GM23338 (cell line): ENCODE data around the gene CCL20. TPM values are rescaled to one million over a fixed set of nuclear protein-coding genes. Genes with fewer than 3 reads are reported as not detected.
A peak's percentile ranks its signal among the peaks of the same experiment; 100 is the strongest.

Experiments used
- ATAC-seq: fragments of 200-7000 bp; cut with Tn5 transposase; 3 replicates; pipeline ENCODE4 v1.9.1; 2020
- DNase-seq: peaks from one replicate; pipeline ENCODE4 v3.0.0-alpha.2; 2015; ENCODE audit warnings: low spot score
- H2AFZ ChIP-seq: fragments of 200-600 bp; sonication (generic); 2 replicates; pipeline ENCODE4 v1.8.0; 2016; ENCODE audit warnings: antibody characterized with exemption, mild to moderate bottlenecking, moderate library complexity
- H3F3A ChIP-seq: fragments of 200-600 bp; sonication (generic); replicated peaks from 2 replicates; pipeline ENCODE4 v1.8.0; 2017; ENCODE audit warnings: antibody characterized with exemption, mixed run types, low read depth
- H3K27ac ChIP-seq: fragments of 200-600 bp; sonication (generic); 2 replicates; pipeline ENCODE4 v1.6.1; 2016; ENCODE audit warnings: low read depth
- H3K27me3 ChIP-seq: fragments of 200-600 bp; sonication (generic); 2 replicates; pipeline ENCODE4 v1.8.0; 2016; ENCODE audit warnings: mild to moderate bottlenecking, mixed run types, moderate library complexity; ENCODE audit not compliant: insufficient read depth
- H3K36me3 ChIP-seq: fragments of 200-600 bp; sonication (generic); 2 replicates; pipeline ENCODE4 v1.8.0; 2016; ENCODE audit warnings: mild to moderate bottlenecking; ENCODE audit not compliant: insufficient read depth
- H3K4me1 ChIP-seq: fragments of 200-600 bp; sonication (generic); 2 replicates; pipeline ENCODE4 v1.8.0; 2016; ENCODE audit warnings: mild to moderate bottlenecking, moderate library complexity; ENCODE audit not compliant: insufficient read depth
- H3K4me2 ChIP-seq: fragments of 200-600 bp; sonication (generic); 2 replicates; pipeline ENCODE4 v1.7.1; 2017; ENCODE audit warnings: mixed run types
- H3K4me3 ChIP-seq: fragments of 200-600 bp; sonication (generic); 2 replicates; pipeline ENCODE4 v1.6.1; 2016; ENCODE audit warnings: mixed run types
- H3K79me2 ChIP-seq: fragments of 200-600 bp; sonication (generic); replicated peaks from 2 replicates; pipeline ENCODE4 v1.8.0; 2017; ENCODE audit warnings: mild to moderate bottlenecking; ENCODE audit not compliant: insufficient read depth
- H3K9me2 ChIP-seq: fragments of 200-600 bp; sonication (generic); 2 replicates; pipeline ENCODE4 v1.8.0; 2017; ENCODE audit not compliant: insufficient read depth
- H4K20me1 ChIP-seq: fragments of 200-600 bp; sonication (generic); replicated peaks from 2 replicates; pipeline ENCODE4 v1.8.0; 2017; ENCODE audit warnings: mild to moderate bottlenecking; ENCODE audit not compliant: insufficient read depth
- H3K27ac Mint-ChIP-seq: 2 replicates; pipeline ENCODE4 v1.8.0; 2020; ENCODE audit warnings: inconsistent platforms, mild to moderate bottlenecking, moderate library complexity, mixed read lengths
- H3K27me3 Mint-ChIP-seq: 3 replicates; pipeline ENCODE4 v1.8.0; 2022; ENCODE audit warnings: low read depth, mild to moderate bottlenecking, moderate library complexity, mixed read lengths, inconsistent platforms; ENCODE audit not compliant: insufficient read depth, poor library complexity
- H3K36me3 Mint-ChIP-seq: 3 replicates; pipeline ENCODE4 v1.8.0; 2021; ENCODE audit warnings: low read depth, mild to moderate bottlenecking, inconsistent platforms, moderate library complexity, mixed read lengths
- H3K4me1 Mint-ChIP-seq: 3 replicates; pipeline ENCODE4 v1.8.0; 2020; ENCODE audit warnings: mild to moderate bottlenecking, inconsistent platforms, mixed read lengths
- H3K4me3 Mint-ChIP-seq: 3 replicates; pipeline ENCODE4 v1.8.0; 2021; ENCODE audit warnings: moderate library complexity, mild to moderate bottlenecking, inconsistent platforms, mixed read lengths
- H3K9me3 Mint-ChIP-seq: 3 replicates; pipeline ENCODE4 v1.8.0; 2020; ENCODE audit warnings: moderate library complexity, mild to moderate bottlenecking, inconsistent platforms, mixed read lengths
- CREB1 ChIP-seq: fragments of 250-450 bp; sonication (Bioruptor Pico); IDR thresholded peaks from 2 replicates; pipeline ENCODE4 v1.5.0; 2020; ENCODE audit warnings: low read depth, mild to moderate bottlenecking, moderate library complexity
- CTCF ChIP-seq, 2 experiments: fragments of 200-600 bp in 1 of 2; sonication (generic) in 1 of 2; conservative IDR thresholded peaks; 2 replicates each; pipeline versions ENCODE4 v1.5.1 to v1.6.1; 2016 to 2017; ENCODE audit warnings: antibody characterized with exemption in 2 of 2, low read depth in 2 of 2, mild to moderate bottlenecking in 2 of 2, moderate library complexity in 1 of 2
- EZH2 ChIP-seq: fragments of 200-600 bp; sonication (generic); IDR thresholded peaks from one replicate; pipeline ENCODE4 v1.8.0; 2017; ENCODE audit warnings: antibody characterized with exemption, mild to moderate bottlenecking, low read depth; ENCODE audit not compliant: unreplicated experiment
- EZH2phosphoT487 ChIP-seq: fragments of 200-600 bp; sonication (generic); IDR thresholded peaks from one replicate; pipeline ENCODE4 v1.8.1; 2018; ENCODE audit warnings: antibody characterized with exemption; ENCODE audit not compliant: unreplicated experiment
- JUNB ChIP-seq: IDR thresholded peaks from one replicate; pipeline ENCODE4 v1.6.1; 2016; ENCODE audit warnings: antibody characterized with exemption; ENCODE audit not compliant: unreplicated experiment
- NANOG ChIP-seq: IDR thresholded peaks from 2 replicates; pipeline ENCODE4 v1.6.1; 2016; ENCODE audit warnings: antibody characterized with exemption, borderline replicate concordance
- REST ChIP-seq: IDR thresholded peaks from one replicate; pipeline ENCODE4 v1.6.1; 2018; ENCODE audit warnings: antibody characterized with exemption; ENCODE audit not compliant: unreplicated experiment
- STAT1 ChIP-seq: IDR thresholded peaks from one replicate; pipeline ENCODE4 v1.6.1; 2016; ENCODE audit warnings: antibody characterized with exemption; ENCODE audit not compliant: unreplicated experiment
- ZNF114 ChIP-seq: fragments of 250-450 bp; sonication (Bioruptor Pico); IDR thresholded peaks from 2 replicates; pipeline ENCODE4 v1.5.0; 2020; ENCODE audit warnings: mild to moderate bottlenecking, moderate library complexity
- ZNF331 ChIP-seq: fragments of 250-450 bp; sonication (Bioruptor Pico); IDR thresholded peaks from 2 replicates; pipeline ENCODE4 v1.5.0; 2020; ENCODE audit warnings: low read depth, mild to moderate bottlenecking, moderate library complexity
- ZNF462 ChIP-seq: fragments of 250-450 bp; sonication (Bioruptor Pico); IDR thresholded peaks from 2 replicates; pipeline ENCODE4 v1.5.0; 2020; ENCODE audit warnings: mild to moderate bottlenecking, moderate library complexity
- polyA plus RNA-seq: library from polyadenylated mRNA; unstranded; fragments of >200 nt; fragmentation: Nextera tagmentation; extraction: Ambion mirVana; gene quantifications from 2 replicates; pipeline ENCODE4 v1.2.1, GENCODE V29; 2016
- total RNA-seq: library from RNA; depleted of rRNA; stranded (reverse); fragments of >200 nt; shearing (Covaris generic); gene quantifications from 2 replicates; pipeline ENCODE4 v1.2.3, GENCODE V29; 2014
- TF ChIP-seq, protein P1 (sequence below): IDR thresholded peaks from 2 replicates; pipeline ENCODE4 v1.6.1; 2016; ENCODE audit warnings: antibody characterized with exemption

CCL20 gene
- total and polyA plus RNA-seq, 2 experiments from 2014 or later, result not detected

- no peaks in the 10 kb centered on the region for H3F3A ChIP-seq
- TF ChIP-seq ZNF331 (CRISPR knock-in tag), result no peak
- TF ChIP-seq STAT1, result no peak
- TF ChIP-seq EZH2, result no peak
- TF ChIP-seq CREB1 (CRISPR knock-in tag), result no peak
- no peak for TF ChIP-seq REST
- no peak for TF ChIP-seq EZH2phosphoT487
- no peak for TF ChIP-seq ZNF462
- TF ChIP-seq, protein P1, sequence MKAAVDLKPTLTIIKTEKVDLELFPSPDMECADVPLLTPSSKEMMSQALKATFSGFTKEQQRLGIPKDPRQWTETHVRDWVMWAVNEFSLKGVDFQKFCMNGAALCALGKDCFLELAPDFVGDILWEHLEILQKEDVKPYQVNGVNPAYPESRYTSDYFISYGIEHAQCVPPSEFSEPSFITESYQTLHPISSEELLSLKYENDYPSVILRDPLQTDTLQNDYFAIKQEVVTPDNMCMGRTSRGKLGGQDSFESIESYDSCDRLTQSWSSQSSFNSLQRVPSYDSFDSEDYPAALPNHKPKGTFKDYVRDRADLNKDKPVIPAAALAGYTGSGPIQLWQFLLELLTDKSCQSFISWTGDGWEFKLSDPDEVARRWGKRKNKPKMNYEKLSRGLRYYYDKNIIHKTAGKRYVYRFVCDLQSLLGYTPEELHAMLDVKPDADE, result no peak
- TF ChIP-seq JUNB, result no peak
- no peak for TF ChIP-seq NANOG
- TF ChIP-seq CTCF (conservative IDR thresholded peaks at IDR 0.05; ENCODE audit: low read depth in 2 of 2), result no peak
- no peak for TF ChIP-seq ZNF114 (CRISPR knock-in tag)
- H3K4me3 Mint-ChIP-seq, result no peak overlapping the region
- no peak overlapping the region for H3K4me2 ChIP-seq
- no peak overlapping the region for H3K27ac Mint-ChIP-seq
- peaks cover 6% of the 10 kb centered on the region; the same call in 1 of the 2 replicates for H3K9me2 ChIP-seq
- H3K27ac ChIP-seq, result no peak overlapping the region
- H3K4me1 ChIP-seq, result peaks cover 6% of the 10 kb centered on the region; the same call in 1 of the 2 replicates
- H2AFZ ChIP-seq, result 0 out of 2 replicates have a peak overlapping the region, but pooled peaks have one; percentile 2
- no peak overlapping the region for H3K4me3 ChIP-seq
- H3K36me3 Mint-ChIP-seq, result no peaks in the 10 kb centered on the region
- no peaks in the 10 kb centered on the region for H3K27me3 ChIP-seq
- H3K4me1 Mint-ChIP-seq, result peaks cover 14% of the 10 kb centered on the region
- H3K36me3 ChIP-seq, result no peaks in the 10 kb centered on the region
- H3K9me3 Mint-ChIP-seq, result no peaks in the 10 kb centered on the region
- H4K20me1 ChIP-seq, result no peaks in the 10 kb centered on the region
- DNase-seq, result no peak
- no peaks in the 10 kb centered on the region for H3K27me3 Mint-ChIP-seq
- no peak for ATAC-seq
- no peaks in the 10 kb centered on the region for H3K79me2 ChIP-seq
These were observed 8.1 kb upstream of the CCL20 start for GRCh38 chr2:227805578-227805977.
